Panc1 (cell line): Measurements from ENCODE around the gene SLIT1. TPM values are rescaled to one million over a fixed set of nuclear protein-coding genes. Genes with fewer than 3 reads are reported as not detected.

Experiments used
- ATAC-seq: fragments of 200-7000 bp; cut with Tn5 transposase; 2 replicates; pipeline ENCODE4 v1.9.1; 2020; ENCODE audit warnings: mild to moderate bottlenecking, moderate library complexity
- BruUV-seq: library from RNA; stranded (reverse); fragments of 400-500 nt; replicated peaks from 2 replicates; lab custom pipeline; 2021; lab: Mats Ljungman, UMichigan
- CTCF ChIA-PET: fragments of 300-600 bp; sonication (Branson Sonifier 250); formaldehyde crosslinking; loops from one replicate; lab custom pipeline; 2022; ENCODE audit warnings: antibody characterized with exemption; lab: Charles Lee
- POLR2A ChIA-PET: fragments of 300-600 bp; sonication (Branson Sonifier 250); formaldehyde crosslinking; loops from one replicate; lab custom pipeline; 2022; ENCODE audit warnings: antibody characterized with exemption; lab: Charles Lee
- DNase-seq: peaks from one replicate; pipeline ENCODE4 v3.0.0-alpha.2; 2010; ENCODE audit warnings: low read depth, low spot score
- H3K27ac ChIP-seq: 2 replicates; pipeline ENCODE4 v1.5.1; 2011; ENCODE audit warnings: mild to moderate bottlenecking, low read length, inconsistent platforms
- H3K27me3 ChIP-seq: fragments of 200-500 bp; sonication (Bioruptor generic); 2 replicates; pipeline ENCODE4 v1.6.0; 2014; ENCODE audit warnings: low read length, inconsistent platforms; ENCODE audit not compliant: control insufficient read depth, insufficient read depth
- H3K36me3 ChIP-seq: fragments of 200-500 bp; sonication (Bioruptor generic); 2 replicates; pipeline ENCODE4 v1.5.1; 2014; ENCODE audit warnings: inconsistent platforms, mild to moderate bottlenecking, low read length, moderate library complexity; ENCODE audit not compliant: control insufficient read depth, insufficient read depth
- H3K4me1 ChIP-seq: 2 replicates; pipeline ENCODE4 v1.5.1; 2011; ENCODE audit warnings: inconsistent platforms, mild to moderate bottlenecking, low read length, moderate library complexity; ENCODE audit not compliant: control insufficient read depth, insufficient read depth
- H3K4me3 ChIP-seq, 2 experiments: 2 replicates each; pipeline ENCODE4 v1.5.1; 2011 to 2012; ENCODE audit warnings: low read depth in 2 of 2, low read length in 2 of 2, mild to moderate bottlenecking in 2 of 2, inconsistent platforms in 1 of 2, moderate library complexity in 1 of 2
- H3K9me3 ChIP-seq: fragments of 200-500 bp; sonication (Bioruptor generic); 2 replicates; pipeline ENCODE4 v1.5.1; 2014; ENCODE audit warnings: low read depth, mild to moderate bottlenecking, inconsistent platforms, low read length, moderate library complexity; ENCODE audit not compliant: control insufficient read depth, insufficient read depth
- CTCF ChIP-seq: fragments of 450-650 bp; IDR thresholded peaks from 2 replicates; pipeline ENCODE4 v1.5.1; 2017; ENCODE audit warnings: mild to moderate bottlenecking
- POLR2AphosphoS5 ChIP-seq: IDR thresholded peaks from 2 replicates; pipeline ENCODE4 v1.6.1; 2012; ENCODE audit warnings: mild to moderate bottlenecking, low read depth, low read length, moderate library complexity
- SIN3A ChIP-seq: IDR thresholded peaks from 2 replicates; pipeline ENCODE4 v1.6.1; 2012; ENCODE audit warnings: low read depth, mild to moderate bottlenecking, low read length, moderate library complexity, borderline replicate concordance; ENCODE audit not compliant: insufficient read depth
- TCF7L2 ChIP-seq: IDR thresholded peaks from 2 replicates; pipeline ENCODE4 v1.6.1; 2011; ENCODE audit warnings: mild to moderate bottlenecking, low read depth, low read length, inconsistent platforms
- in situ Hi-C: cut with HindIII; loops from 2 replicates; pipeline ENCODE4 v1.10.0; 2016; ENCODE audit warnings: low sequenced_read_pairs, low pct_unique_long_range_greater_than_20kb
- intact Hi-C: fragments of 100-400 bp; cut with micrococcal nuclease; formaldehyde crosslinking; loops from one replicate; pipeline ENCODE4 v1.10.0; 2022; ENCODE audit not compliant: unreplicated experiment
- total RNA-seq: library from RNA; stranded (reverse); gene quantifications from one replicate; pipeline ENCODE4 v1.2.1, GENCODE V29; 2021; ENCODE audit not compliant: unreplicated experiment
- TF ChIP-seq, protein P1 (sequence below), 2 experiments: IDR thresholded peaks; 2 replicates each; pipeline ENCODE4 v1.6.1; 2011 to 2012; ENCODE audit warnings: low read depth in 2 of 2, control low read depth in 1 of 2, low read length in 1 of 2, mild to moderate bottlenecking in 1 of 2, moderate library complexity in 1 of 2; ENCODE audit not compliant: insufficient read depth in 1 of 2

Gene SLIT1
- total RNA-seq, 1 experiment from 2014 or later = 2.6 TPM

DNA sequence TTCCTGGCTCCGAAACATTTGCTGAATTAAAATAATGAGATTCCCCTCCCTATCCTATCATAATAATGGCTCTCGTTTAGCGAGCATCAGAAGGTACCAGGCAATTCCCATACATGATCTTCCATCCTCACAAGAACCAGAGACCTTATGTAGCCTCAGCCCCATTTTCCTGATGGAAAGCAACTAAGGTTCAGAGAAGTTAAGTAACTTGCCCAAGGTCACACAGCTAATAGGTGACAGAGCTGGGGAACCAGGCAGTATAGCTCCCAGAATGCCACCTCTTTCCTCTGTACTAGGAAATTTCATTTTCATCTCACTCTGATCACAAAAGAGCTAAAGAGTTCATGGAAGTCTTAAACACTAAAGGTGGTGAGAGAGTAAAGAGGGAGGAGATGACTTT lies 2.4 kb downstream of the SLIT1 start:
- DNase-seq (no peak), ATAC-seq (no peak)
- no TSS peak for BruUV-seq
- Histone ChIP-seq H3K4me3 (no peak overlapping the region), H3K36me3 (no peaks in the 10 kb centered on the region), H3K4me1 (peaks cover 4% of the 10 kb centered on the region), H3K9me3 (no peaks in the 10 kb centered on the region), H3K27ac (no peak overlapping the region), H3K27me3 (peaks cover 11% of the 10 kb centered on the region)
- POLR2A ChIA-PET = interaction anchor here (0.6 kb wide), 1 partner anchor 102 kb away, joined by 3 read pairs; no protein-coding TSS in a partner anchor
- CTCF ChIA-PET = no interaction called here
- TF ChIP-seq CTCF (no peak), TCF7L2 (no peak), SIN3A (no peak), POLR2AphosphoS5 (no peak)
- TF ChIP-seq, protein P1, sequence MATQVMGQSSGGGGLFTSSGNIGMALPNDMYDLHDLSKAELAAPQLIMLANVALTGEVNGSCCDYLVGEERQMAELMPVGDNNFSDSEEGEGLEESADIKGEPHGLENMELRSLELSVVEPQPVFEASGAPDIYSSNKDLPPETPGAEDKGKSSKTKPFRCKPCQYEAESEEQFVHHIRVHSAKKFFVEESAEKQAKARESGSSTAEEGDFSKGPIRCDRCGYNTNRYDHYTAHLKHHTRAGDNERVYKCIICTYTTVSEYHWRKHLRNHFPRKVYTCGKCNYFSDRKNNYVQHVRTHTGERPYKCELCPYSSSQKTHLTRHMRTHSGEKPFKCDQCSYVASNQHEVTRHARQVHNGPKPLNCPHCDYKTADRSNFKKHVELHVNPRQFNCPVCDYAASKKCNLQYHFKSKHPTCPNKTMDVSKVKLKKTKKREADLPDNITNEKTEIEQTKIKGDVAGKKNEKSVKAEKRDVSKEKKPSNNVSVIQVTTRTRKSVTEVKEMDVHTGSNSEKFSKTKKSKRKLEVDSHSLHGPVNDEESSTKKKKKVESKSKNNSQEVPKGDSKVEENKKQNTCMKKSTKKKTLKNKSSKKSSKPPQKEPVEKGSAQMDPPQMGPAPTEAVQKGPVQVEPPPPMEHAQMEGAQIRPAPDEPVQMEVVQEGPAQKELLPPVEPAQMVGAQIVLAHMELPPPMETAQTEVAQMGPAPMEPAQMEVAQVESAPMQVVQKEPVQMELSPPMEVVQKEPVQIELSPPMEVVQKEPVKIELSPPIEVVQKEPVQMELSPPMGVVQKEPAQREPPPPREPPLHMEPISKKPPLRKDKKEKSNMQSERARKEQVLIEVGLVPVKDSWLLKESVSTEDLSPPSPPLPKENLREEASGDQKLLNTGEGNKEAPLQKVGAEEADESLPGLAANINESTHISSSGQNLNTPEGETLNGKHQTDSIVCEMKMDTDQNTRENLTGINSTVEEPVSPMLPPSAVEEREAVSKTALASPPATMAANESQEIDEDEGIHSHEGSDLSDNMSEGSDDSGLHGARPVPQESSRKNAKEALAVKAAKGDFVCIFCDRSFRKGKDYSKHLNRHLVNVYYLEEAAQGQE (IDR thresholded peaks at IDR 0.05; ENCODE audit: insufficient read depth in 1 of 2, low read depth in 2 of 2, low read length in 1 of 2) = no peak
- intact Hi-C loops (no loop called here), in situ Hi-C loops (no loop called here)

DNA sequence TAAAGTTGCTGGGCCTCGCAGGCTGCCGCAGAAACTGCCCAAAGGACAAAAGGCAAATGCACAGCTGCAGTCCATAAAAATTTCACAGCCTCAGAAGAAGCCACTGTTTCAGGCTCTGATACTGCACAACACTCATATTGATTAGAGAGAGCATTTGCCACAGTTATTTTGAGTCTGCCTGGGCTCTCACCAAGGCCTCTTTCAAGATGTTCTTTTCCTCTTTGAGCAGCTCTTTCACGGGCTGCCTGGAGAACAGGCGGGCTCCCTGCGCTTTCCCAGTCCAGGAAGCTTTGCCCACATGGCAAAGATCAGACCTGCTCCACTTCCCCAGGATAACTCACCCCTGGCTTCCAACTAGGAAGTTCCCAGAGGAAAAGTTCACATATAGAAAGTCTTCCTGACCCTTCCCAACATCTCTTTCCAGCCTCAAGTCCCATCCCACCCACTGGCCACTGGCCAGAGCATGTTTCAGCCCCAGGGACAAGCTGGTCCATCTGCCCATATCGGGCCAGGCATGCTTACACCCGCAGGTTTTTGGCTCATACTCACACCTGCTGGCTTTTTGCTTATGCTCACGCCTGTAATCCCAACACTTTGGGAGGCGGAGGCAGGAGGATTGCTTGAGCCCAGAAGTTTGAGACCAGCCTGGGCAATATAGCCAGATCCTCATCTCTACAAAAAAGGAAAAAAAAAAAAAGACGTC lies 3.3 kb downstream of the SLIT1 start:
- ATAC-seq (no peak), DNase-seq (no peak)
- Histone ChIP-seq H3K36me3 (no peaks in the 10 kb centered on the region), H3K27me3 (peaks cover 12% of the 10 kb centered on the region), H3K9me3 (no peaks in the 10 kb centered on the region), H3K4me3 (no peak overlapping the region), H3K4me1 (peaks cover 4% of the 10 kb centered on the region), H3K27ac (no peak overlapping the region)
- no TSS peak for BruUV-seq
- intact Hi-C loops = no loop called here
- in situ Hi-C loops = no loop called here
- TF ChIP-seq POLR2AphosphoS5 (no peak), SIN3A (no peak), CTCF (no peak), TCF7L2 (no peak)
- TF ChIP-seq, protein P1 (IDR thresholded peaks at IDR 0.05; ENCODE audit: insufficient read depth in 1 of 2, low read depth in 2 of 2, low read length in 1 of 2) = no peak
- POLR2A ChIA-PET = interaction anchor here (0.6 kb wide), 2 partner anchors 132 to 184 kb away, joined by 6 to 14 read pairs; no protein-coding TSS in a partner anchor
- CTCF ChIA-PET = no interaction called here
